Limb (tissue), 2 donors: ENCODE results near the gene NXN.
A peak's percentile ranks its signal among the peaks of the same experiment; 100 is the strongest.
"Not testable (repeated sequence)": the region's sequence is repeated elsewhere in the genome, so short reads cannot be mapped to it uniquely, and the experiment has no call there.

Experiments
- DNase-seq, 2 donors: peaks; one replicate each; pipeline ENCODE4 v3.0.0-alpha.2; 2016; ENCODE audit errors: extremely low spot score in 2 of 2

NXN gene

DNA sequence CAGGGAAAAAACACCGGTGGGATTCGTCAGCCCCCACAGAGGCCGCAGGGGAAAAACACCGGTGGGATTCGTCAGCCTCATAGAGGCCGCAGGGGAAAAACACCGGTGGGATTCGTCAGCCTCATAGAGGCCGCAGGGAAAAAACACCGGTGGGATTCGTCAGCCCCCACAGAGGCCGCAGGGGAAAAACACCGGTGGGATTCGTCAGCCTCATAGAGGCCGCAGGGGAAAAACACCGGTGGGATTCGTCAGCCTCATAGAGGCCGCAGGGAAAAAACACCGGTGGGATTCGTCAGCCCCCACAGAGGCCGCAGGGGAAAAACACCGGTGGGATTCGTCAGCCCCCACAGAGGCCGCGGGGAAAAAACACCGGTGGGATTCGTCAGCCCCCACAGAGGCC lies 143.9 kb downstream of the NXN start:
- DNase-seq, result not testable (repeated sequence)

DNA sequence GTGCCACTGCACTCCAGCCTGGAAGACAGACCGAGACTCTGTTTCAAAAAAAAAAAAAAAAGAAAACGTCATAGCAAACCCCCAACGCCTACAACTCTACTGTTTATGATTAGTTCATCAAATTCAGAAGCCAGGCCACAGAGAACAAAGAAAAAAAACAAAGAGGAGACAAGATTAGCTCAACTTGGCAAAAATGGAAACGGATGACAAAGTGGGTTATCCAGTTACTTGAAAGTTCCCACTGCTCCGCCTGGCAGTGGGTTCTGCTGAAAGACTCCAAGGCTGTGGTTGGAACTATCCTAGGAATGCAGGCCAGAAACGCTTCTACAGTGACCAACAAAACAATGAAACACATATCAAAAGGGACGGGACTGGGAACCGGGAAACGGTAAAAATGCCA lies 144.3 kb downstream of the NXN start:
- DNase-seq, result peak in 1 of 2 donors; percentile 36

DNA sequence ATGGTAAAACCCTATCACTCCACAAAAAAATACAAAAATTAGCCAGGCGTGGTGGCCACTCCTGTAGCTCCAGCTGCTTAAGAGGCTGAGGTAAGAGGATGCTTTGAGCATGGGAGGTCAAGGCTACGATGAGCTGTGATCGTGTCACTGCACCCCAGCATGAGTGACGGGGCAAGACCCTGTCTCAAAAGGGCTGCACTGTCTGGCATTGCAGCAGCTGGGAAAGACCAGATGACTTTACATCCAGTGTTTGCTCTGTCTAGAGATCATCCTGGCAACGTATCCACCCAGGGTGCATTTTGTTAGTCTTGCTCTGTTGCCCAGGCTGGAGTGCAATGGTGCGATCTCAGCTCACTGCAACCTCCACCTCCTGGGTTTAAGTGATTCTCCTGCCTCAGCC lies 145.4 kb downstream of the NXN start:
- DNase-seq, result no peak

DNA sequence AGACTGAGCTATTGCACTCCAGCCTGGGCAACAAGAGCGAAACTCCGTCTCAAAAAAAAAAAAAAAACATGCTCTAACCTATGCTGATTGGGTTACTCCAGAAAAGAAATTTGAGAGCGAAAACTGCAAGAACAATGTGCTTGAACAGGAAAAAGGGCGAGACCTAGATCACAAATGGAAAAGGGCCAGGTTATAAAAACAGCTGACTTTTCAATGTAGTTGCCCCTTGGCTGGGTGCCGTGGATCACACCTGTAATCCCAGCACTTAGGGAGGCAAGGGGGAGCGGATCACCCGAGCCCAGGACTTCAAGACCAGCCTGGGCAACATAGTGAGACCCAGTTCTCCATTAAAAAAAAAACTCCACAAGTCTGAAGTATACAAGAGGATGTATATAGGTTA lies 148.6 kb downstream of the NXN start:
- no peak for DNase-seq

DNA sequence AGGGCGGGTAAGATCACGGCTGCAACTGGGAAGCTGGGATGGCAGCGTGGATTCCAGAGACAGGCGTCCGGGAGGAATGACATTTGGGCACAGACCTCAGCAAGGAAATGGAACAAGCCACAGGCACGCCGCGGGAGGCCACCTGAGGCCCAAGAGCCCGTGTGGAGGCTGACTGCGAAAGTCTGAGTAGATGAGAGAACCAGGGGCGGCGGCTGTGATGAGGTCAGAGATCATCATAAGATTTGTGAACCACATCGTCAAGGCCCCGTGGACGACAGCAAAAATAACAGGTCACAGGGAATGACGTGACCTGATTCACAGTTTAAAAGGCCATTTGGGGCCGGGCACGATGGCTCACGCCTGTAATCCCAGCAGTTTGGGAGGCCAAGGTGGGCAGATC lies 149.2 kb downstream of the NXN start:
- DNase-seq, result no peak

DNA sequence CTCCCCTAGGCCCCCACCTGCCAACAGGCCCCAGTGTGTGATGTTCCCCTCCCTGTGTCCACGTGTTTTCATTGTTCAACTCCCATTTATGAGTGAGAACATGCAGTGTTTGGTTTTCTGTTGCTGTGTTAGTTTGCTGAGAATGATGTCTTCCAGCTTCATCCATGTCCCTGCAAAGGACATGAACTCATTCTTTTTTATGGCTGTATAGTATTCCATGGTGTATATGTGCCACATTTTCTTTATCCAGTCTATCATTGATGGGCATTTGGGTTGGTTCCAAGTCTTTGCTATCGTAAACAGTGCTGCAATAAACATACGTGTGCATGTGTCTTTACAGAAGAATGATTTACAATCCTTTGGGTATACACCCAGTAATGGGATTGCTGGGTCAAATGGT lies 150.0 kb downstream of the NXN start:
- DNase-seq, result not testable (repeated sequence)

DNA sequence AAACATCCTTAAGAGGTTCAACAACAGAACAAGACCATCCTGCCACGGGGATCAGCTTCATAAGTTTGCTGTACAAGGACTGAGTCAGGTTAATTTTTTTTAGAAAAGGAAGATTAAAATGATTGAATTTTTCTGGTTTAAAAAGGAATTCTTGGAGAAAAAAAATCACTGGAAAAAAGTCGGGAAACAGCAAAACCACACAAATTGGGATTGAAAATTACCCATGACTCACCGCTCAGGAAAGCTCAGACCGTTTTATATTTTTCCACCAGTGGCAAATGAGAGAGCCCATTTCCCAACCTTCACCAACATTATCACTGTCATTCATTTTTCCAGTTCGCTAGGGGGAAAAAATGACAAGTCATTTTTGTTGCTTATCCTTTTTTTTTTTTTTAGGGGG lies 150.8 kb downstream of the NXN start:
- no peak for DNase-seq

DNA sequence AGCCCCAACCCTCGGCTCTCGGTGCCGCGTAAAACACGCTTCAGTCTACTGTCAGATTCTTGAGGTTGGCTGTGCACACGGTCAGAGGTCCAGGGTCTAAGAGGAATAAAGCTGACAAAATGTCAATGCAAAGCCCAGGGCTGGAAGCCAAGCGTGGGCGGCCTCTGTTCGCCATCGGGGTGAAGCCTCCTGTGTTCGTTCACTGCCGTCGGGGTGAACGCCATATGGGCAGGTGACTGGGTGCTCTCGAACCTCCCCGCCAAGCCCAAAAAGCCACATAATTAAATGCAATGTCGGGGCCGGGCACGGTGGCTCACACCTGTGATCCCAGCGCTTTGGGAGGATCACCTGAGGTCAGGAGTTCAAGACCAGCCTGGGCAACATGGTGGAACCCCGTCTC lies 152.8 kb downstream of the NXN start:
- no peak for DNase-seq

DNA sequence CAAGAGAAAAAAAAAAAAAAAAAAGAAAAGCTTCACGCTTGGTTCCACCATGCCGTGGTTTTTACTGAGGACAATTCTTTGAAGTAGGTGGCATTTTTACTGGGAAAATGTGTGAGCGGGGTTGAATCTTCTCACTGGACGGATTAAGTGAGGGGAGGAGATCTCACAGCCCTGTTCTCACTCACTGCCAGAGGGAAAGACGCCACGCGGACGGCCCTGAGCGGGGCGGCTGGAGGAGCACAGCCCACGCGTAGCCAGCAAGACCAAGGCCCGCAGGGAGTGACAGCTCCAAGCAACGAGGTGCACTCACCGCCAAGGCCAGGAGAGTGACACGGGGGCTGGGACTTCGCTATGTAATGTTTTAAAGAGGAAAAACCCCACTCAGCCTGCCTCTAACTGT lies 154.4 kb downstream of the NXN start:
- no peak for DNase-seq

DNA sequence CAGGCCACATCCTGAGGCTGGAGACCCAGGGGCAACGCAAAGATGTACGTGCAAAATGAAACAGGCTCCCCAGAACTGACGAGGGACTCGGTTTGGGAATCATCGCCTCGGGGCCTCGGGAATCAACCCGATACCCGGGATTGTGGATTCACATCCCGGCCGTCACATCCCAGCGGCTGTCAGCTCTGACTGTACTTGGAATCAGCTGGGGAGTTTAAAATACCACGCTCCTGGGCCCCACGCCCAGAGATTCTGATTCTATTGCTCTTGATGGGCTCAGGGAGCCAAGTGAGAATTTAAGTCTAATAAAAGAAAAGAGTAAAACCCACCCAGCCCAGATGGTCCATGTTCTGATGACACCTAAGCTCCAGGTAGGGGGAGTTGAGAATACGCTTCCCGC lies 155.2 kb downstream of the NXN start:
- no peak for DNase-seq

DNA sequence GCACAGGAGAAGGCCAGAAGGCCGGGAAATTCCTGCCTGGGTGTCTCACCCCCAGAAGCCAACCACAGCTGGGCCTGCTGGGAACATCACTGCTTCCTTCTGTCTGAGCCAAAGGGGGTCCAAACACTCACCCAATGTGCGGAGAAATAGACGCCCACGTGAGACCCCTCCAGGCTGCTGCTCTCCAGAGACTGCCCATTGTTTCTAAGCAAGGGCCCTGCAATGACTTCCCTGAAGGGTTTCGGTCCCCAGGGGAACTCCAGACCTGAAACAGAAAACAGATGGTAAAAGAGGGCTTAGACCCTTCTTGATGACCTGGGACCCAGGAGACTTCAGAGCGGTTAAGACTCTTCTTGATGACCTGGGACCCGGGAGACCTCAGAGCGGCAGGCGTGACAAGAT lies 156.1 kb downstream of the NXN start:
- DNase-seq, result no peak

DNA sequence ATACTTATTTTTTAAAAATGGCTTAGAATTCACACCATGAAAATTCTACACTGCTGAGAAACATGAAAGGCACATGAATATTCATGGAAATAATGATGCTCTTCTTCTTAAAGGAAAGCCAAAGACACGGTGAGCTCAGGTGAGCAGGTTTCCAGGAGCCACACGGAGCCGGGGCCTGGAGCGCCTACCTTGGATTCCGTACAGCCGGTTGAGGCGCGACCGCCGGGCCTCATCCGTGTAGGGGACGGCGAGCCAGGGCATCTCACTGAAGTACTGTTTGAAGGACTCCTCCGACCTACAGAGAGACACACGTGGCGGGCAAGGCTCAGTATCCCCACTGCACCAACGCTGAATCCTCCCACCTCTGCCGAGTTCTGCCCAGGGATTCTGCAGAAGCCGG lies 160.3 kb downstream of the NXN start:
- DNase-seq, result no peak

DNA sequence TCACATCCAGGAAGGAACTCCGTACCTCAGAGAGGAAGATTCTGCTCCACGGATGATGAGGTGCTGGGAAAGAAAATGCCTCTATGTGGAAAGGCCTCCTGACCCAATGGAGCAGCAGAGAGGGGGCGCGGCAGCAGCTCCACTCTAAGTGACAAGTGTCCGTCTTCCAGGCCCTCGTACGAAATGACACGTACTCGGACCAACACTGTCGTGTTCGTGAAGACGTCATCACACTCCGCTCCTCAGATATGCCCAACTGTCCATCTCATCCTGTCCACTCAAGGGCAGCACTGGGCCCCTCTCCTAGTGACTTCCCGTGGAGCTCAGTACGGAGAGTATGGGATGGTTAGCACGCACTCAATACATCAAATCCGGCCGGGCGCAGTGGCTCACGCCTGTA lies 165.2 kb downstream of the NXN start:
- no peak for DNase-seq

DNA sequence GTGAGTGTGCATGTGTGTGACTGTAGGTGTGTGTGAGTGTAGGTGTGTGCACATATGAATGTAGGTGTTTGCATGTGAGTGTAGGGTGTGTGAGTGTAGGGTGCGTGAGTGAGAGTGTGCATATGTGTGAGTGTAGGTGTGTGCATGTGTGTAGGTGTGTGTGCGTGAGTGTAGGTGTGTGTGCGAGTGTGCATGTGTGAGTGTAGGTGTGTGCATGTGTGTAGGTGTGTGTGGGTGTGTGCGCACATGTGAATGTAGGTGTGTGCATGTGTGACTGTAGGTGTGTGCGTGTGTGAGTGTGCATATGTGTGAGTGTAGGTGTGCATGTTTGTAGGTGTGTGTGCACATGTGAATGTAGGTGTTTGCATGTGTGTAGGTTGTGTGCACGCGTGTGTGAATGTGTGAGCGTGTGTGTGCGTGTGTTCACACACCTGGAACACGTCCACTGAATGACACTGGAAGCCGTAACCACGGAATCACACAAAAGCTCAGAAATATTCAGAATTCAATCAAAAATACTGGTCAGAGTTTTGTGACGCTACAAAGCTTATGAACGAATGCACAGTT lies 166.9 kb downstream of the NXN start:
- no peak for DNase-seq

DNA sequence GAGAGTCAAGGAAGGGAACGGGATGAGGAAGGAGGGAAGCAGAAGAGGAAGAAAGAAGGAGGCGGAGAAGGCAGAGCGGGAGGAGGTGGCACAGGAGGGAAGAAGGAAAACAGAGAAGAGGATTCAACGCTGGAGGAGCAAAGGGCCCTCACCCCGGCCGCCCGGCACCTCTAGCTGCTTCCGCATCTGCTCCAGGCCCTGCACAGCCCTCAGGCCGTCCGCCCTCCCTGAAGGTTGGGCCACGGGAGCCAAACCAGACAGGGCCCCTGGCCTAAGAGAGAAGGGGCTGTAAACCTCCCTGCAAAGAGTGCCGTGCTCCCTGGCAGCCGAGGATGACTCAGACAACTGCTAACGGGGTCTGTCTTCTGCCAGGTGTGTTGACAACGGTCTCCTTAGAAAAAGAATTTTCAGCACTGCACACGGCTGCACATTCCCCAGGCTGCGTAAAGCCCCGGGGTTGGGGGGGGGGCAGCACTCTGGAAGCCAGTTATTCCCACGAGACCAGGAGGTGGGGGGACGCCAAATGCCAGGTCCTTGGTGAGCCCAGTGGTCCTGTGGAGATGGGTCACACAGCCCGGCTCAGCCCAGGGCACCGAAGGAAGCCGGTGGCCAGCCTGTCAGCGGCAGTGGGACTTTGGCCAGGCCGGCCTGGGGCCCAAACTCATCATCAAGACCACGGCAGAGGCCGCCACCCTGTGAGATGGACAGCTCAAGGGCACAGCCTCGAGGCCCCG lies 168.4 kb downstream of the NXN start:
- no peak for DNase-seq

DNA sequence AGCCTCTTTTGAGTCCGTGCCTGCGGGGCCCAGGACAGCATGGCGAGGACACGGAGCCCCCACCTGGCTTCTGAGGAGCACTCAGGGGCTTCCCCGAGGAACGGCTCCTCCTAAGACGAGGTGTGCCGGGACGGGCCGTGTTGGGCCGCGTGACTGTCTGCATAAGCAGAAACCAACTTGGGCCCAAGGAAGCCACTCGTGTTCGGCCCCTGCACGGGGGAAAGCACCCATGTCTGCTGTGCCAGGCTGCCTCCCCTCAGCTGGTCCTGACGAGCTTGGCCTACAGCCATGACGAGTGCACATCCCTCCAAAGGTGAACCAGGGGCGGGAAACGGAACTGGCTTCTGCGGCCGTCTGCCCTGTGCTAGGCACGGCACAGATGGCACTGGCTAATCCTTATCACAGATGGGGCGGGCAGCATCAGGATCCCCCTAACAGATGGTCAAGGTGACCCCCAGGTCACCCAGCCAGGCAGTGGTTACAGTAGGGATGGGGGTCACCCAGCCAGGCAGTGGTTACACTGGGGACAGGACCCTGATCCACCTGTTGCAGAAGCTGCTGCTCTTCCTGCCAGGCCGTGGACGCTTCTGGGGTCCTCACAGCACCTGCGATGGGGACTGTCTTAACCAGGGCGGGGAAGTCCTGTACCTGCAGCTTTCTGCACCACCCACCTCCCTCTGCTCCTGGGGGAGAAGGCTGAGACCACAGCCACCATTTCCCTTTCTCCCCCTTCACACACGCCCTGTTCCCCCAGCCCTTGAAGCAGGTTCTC lies 171.9 kb downstream of the NXN start:
- no peak for DNase-seq

DNA sequence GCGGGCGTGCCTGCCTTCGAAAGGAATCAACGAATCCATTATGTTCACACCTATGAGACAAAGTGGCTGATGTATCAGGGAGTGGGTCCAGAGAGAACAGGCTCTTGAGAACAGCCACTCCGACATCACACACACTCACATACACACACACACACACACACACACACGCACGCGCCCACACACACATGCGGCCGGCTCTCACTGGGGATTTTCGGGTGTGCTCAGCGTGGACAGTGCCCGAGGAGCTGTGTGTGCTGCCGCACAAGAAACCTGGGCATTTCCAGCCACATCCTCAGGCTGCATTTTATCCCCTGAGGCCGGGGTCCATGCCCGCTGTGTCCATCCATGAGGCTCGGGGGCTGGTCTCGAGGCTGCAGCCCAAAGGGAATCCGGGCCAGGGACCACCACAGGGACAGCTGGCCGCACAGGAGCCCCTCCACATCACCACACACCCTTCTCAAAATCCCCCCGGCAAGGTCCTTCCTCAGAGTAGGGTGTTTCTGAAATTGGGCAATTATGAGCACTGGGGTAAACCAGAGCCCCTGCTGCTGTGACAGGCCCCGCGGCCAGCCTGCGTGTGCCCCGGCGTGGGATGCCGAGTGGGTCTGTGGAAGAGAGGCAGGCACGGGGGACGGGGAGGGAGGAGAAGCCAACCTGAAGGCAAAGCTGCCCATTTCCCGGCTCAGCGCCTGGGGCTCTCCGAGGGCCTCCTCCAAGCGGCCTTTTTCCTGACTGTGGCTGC lies 172.6 kb downstream of the NXN start:
- peak in 1 of 2 donors; percentile 58 for DNase-seq

DNA sequence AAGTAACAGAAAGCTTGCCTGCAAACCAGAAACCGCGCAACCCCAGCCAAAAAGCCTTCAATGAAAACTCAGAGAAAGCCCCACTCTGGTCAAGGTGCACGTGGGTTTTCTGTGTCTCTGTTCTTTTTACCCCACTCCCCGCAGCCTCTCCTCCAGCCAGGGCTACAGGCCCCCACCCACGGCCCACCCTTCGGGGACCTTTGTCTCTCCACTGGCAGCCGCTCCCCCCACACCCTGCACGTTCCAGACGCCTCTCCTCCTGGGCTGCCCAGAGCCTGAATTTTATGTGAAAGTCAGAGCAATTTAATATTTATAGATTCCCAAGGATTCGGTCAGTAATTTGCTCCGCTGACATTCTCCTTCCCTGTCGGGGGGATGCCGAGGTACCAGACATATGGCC lies 173.2 kb downstream of the NXN start:
- no peak for DNase-seq

DNA sequence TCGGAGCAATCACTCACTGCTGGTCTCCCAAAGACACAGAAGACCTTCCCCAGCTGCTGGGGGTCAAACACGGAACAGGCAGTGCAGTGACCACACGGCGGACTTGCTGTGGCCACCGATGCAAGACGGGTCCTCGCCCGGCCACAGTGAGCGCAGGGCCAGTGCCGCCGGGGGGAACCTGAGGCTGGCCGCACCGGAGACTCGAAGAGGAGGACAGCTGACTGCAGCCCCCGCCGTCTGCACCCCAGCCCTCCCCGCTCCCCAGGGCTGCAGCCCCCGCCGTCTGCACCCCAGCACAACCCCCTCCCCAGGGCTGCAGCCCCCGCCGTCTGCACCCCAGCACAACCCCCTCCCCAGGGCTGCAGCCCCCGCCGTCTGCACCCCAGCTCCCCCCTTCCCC lies 173.7 kb downstream of the NXN start:
- DNase-seq, result not testable (repeated sequence)

DNA sequence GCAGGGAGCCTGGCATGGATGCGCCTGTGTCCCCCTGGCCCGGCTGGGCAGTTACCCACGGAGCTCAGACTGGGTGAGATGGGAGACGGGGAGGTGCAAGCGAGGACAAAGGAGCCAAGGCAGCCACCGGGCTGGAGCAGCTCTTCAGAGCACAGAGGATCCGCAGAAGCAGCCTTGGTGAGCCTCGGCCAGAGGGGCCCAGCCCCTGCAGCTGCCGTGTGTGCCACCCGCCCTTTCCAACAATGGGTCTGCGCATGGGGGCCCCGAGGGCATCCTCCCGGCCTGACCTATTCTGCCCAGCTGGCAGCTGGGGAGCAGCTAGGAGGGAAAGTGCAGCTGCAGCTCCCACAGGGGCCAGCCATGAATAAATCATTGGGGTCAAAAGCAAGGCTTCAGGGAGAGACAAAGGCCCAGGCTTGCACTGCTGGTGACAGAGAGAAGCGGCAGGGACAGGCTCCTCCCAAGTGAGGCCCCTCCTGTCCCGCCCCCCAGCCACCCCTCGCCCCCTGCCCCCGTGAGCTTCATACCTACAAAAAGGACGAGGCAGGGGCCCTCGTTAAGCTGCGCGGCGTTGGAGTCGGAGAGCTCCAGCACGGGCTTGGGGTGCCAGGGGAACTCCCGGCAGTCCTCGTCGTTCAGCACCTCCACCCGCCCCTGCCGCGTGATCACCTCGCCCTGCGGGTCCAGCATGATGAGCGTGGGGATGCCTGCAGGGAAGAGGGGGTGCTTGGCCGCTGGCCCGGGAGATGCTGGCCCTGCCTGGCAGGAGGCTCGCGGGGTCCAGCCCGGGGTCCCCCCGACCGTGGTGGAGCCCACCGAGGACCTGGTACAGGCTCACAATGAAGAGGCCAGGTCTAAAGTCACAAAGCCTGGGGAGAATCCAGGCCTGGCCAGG lies 174.8 kb downstream of the NXN start:
- no peak for DNase-seq
